Ureter (tissue), 1 donor: Measurements from ENCODE around the gene GSAP. TPM values are rescaled to one million over a fixed set of nuclear protein-coding genes. Genes with fewer than 3 reads are reported as not detected.
"Not testable (repeated sequence)": the region's sequence is repeated elsewhere in the genome, so short reads cannot be mapped to it uniquely, and the experiment has no call there.

Source experiments
- DNase-seq: peaks from one replicate; pipeline ENCODE4 v3.0.0-alpha.2; 2020; ENCODE audit warnings: low spot score
- total RNA-seq: library from RNA; stranded (reverse); gene quantifications from one replicate; pipeline ENCODE4 v1.2.4, GENCODE V29; 2023
- donor health status: DM: yes; HTN: yes; CAD: no.

The GSAP gene
- total RNA-seq, 1 donor from 2014 or later: 39.7 TPM

DNA sequence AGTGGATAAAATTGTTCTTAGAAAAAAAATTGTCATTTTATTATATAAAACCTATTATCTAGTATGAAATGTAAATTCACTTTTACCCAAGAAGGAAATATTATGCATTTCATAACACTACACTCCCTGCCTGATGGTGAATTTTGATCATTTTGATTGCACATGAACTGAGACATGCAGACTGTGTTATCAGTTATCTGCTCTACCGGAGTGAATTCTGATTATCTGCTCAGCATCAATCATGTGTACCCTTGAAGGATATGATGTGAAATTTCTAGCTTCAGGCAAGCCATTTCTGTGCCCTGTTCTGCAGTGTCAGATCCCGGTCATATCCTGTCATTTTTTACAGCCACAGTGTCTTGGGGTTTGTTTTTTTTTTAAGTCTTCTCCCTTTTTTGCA, 131.5 kb downstream of the GSAP start:
- no peak for DNase-seq

- no peak for DNase-seq
Observed at GRCh38 chr7:77284005-77284404, 132.1 kb downstream of the GSAP start.

DNA sequence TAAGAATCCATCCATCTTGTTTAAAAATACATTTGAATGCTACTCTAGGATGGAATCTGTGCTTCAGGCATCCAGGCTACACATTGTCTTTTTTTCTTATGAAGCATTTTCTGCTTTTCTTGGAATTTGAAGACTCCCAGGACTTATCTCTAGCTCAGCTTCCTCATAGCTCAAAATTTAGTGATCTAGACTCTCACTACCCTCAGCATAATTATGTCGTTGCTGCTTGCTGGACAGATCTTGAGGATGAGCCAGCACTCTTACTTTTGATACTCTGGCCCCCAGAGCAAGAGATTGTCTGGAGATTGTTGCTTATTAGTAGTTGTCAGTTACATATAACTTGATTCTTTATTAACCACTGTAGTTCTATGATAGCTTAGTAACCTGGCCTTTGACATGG, 133.3 kb downstream of the GSAP start:
- no peak for DNase-seq

GRCh38 chr7:77281780-77282478, 134.2 kb downstream of the GSAP start:
- no peak for DNase-seq

DNA sequence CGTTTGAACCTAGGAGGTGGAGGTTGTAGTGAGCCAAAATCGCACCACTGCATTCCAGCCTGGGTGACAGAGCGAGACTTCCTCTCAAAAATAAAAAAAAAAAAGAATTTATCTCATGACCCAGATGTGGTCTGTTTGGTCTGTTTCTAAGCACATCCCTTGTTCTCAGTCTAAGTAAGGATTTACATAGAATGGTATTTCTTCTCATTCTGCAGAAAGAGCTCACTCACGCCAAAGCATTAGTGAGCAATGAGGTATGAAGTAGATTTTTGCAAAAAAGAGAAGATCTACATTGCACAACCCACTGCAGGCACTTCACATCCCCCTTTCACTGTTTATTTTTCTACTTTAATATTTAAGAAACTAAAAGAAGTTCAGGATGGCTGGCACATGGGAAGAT, 140.0 kb downstream of the GSAP start:
- no peak for DNase-seq

DNA sequence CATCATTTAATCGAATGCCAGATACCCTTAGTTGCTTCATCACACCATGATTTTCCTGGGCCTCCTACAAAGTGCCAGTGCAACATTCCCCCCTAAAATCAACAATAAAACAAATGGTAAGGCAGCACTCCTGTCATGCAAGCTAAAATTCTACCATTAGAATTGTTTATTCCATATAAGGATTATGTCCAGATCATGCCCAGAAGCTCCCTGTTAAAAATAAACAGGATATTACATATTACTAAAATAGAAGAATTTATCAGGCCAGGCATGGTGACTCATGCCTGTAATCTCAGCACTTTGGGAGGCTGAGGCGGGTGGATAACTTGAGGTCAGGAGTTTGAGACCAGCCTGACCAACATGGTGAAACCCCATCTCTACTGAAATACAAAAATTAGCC, 140.5 kb downstream of the GSAP start:
- not testable (repeated sequence) for DNase-seq

DNA sequence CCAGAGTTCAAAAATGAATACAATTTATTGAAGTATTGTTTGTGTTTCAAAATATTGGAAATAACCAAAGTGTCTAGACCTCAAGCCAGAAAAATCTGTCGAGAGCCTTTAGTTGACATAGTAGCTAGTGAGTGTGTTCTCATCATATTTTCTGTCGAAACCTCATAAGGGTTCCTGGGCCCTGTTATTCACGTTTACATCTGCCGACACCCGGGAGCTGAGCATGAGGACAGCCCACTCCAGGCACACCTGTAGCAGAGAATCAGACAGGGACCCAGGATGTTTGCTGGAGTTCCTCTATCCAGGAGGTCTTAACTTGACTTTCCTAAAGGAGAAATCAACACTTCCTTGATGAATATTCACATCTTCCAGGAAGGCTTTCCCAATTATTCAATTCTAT, 144.4 kb downstream of the GSAP start:
- no peak for DNase-seq

- no peak for DNase-seq
Observed at GRCh38 chr7:77270094-77270480, 146.1 kb downstream of the GSAP start.

- no peak for DNase-seq
Observed at GRCh38 chr7:77269360-77270093, 146.6 kb downstream of the GSAP start.

DNA sequence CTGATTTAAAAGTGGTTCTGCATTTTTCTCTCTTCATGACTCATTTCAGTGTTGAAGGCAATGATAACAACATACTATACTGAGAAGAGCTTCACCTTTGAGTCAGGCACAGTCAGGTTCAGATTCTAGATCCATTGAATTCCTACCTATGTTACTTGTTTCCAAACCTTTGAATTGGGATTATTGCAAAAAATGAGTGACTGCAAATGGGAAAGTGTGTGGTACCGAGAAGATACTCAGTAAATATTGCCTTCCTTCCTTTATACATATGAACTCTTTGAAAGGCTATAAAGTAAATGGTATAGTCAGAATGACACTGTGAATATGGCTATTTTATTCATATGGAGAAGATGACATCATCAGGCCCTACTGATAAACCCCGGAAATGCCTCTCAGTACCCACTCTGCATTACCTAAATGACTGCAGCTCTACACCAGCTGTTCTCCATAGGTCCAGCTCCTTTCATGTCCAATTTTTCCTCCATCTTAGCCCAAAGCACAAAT, 149.8 kb downstream of the GSAP start:
- no peak for DNase-seq

DNA sequence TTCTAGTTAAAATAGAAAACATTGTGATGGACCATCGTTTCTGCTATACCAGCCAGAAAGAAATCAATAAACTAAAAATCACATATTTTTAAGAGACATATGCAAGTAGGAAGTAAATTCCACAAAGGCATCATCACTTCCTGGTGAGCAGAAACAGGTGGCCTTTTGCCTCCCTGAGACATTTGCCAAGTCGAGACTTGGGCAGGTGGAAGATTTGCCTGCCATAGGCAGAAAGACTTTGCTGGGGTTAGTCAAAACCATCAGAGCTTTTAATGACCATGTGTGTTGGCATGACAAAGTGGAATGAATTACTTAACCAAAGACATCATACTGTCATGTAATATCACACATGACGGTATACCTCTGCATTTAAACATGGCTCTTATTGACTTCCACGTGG, 150.5 kb downstream of the GSAP start:
- no peak for DNase-seq

DNA sequence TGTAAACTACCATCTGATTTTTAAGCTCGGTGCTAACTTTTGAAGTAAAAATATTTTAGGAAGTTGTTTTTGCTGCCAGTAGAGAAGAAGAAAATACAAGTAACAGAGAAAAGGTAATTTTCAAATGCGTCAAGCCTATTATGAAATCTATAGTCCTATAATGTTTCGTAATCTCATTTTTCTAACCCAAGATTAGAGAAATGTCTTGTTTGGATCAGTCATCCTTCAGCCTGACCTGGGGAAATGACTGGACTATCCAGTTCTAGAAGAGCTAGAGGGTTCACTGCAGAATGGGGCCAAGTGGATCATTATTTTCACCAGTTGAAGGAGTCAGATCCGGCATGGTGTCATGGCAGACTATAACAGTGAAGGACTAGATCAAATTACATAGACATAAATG, 153.8 kb downstream of the GSAP start:
- no peak for DNase-seq

Other genes with a start within 250 kb of the GSAP start
- 10.9 TPM for gene FGL2, start 216.5 kb downstream of the GSAP start, total RNA-seq
- gene PTPN12, start 120.9 kb upstream of the GSAP start, total RNA-seq: 72.9 TPM